Adipocyte (in vitro differentiated cells): ENCODE data around the gene C19orf81.

Experiments used
- DNase-seq: peaks from one replicate; pipeline ENCODE4 v3.0.0-alpha.2; 2015; ENCODE audit warnings: low read depth
- H3K27me3 ChIP-seq: replicated peaks from 2 replicates; pipeline ENCODE4 v1.7.0; 2013; ENCODE audit warnings: mild to moderate bottlenecking, low read length, moderate library complexity; ENCODE audit not compliant: control insufficient read depth, insufficient read depth
- H3K36me3 ChIP-seq: 2 replicates; pipeline ENCODE4 v1.7.0; 2013; ENCODE audit warnings: low read length, mild to moderate bottlenecking, moderate library complexity; ENCODE audit not compliant: control insufficient read depth, insufficient read depth, severe bottlenecking
- H3K4me1 ChIP-seq: 2 replicates; pipeline ENCODE4 v1.7.0; 2013; ENCODE audit warnings: mild to moderate bottlenecking, low read length, moderate library complexity; ENCODE audit not compliant: control insufficient read depth, insufficient read depth
- H3K4me3 ChIP-seq: 2 replicates; pipeline ENCODE4 v1.7.0; 2013; ENCODE audit warnings: mild to moderate bottlenecking, low read length, moderate library complexity
- H3K9ac ChIP-seq: 2 replicates; pipeline ENCODE4 v1.7.0; 2013; ENCODE audit warnings: mild to moderate bottlenecking, low read length, moderate library complexity
- H3K9me3 ChIP-seq: 2 replicates; pipeline ENCODE4 v1.7.0; 2013; ENCODE audit warnings: mild to moderate bottlenecking, low read length, moderate library complexity; ENCODE audit not compliant: control insufficient read depth

The C19orf81 gene

DNA sequence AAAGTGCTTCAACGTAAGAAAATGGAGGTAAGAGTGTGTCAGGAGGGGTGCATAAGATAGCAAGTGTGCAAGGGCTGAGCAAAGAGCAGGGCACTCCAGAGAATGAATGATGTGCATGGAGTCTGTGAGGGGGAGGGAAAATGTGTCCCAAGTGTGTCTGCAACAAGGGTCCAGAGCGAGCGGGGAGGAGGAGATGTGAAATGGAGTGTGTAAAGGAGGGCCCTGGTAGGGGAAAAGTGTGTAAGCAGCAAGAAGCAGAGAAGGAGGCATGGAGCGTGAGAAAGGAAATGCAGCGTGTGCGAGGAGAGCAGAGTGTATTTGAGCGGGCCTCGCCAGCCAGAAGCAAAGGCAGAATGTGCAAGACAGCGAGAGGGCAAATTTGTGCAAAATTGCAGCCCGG lies 11.8 kb downstream of the C19orf81 start:
- Histone ChIP-seq H3K27me3 (peaks cover 11% of the 10 kb centered on the region), H3K4me1 (peaks cover 6% of the 10 kb centered on the region), H3K9ac (no peak overlapping the region), H3K9me3 (peaks cover 6% of the 10 kb centered on the region), H3K36me3 (no peaks in the 10 kb centered on the region), H3K4me3 (no peak overlapping the region)
- DNase-seq = no peak

DNA sequence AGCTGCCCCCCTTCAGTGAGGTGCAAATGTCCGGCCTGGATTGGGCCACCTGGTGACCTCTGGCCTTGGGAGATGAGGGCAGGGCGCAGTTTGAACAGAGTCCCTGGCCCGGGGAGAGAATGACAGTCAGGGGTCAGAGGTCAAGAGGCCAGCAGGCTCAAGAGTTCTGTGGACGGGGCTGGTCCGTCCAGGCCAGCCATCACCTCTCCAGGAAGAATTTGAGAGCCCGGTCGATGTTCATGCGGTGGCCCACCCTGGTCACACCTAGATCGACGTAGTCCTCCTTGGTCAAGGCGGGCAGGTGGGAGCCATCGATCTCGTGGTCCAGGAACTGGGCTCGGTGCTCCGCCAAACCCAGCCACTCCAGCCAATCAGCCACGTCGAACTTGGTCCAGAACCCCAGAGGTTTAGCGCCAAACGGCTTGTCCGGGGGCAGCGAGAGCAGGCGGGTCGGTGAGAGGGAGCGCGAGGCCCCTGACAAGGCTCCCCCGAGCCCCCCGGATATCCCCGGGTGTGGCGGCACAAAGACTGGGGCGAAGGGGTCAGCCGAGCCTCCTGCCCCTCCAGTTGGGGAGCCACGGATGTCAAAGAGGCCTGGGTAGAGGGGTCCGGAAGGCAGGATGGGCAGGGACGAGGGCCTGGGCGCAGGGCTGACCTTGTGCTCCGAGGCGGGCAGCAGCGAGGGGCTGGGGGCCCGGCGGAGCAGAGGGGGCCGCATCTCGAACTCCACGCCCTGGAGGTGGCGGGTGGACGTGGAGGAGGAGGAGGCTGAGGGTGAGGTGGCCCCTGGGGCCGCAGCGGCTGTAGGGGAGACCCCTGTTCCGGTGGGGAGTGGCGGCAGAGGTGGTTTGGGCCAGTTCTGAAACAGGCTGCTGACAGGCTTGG lies 12.8 kb downstream of the C19orf81 start:
- Histone ChIP-seq H3K9me3 (peaks cover 6% of the 10 kb centered on the region), H3K4me1 (peaks cover 6% of the 10 kb centered on the region), H3K36me3 (no peaks in the 10 kb centered on the region), H3K4me3 (no peak overlapping the region), H3K9ac (no peak overlapping the region), H3K27me3 (peaks cover 13% of the 10 kb centered on the region)
- DNase-seq = no peak

DNA sequence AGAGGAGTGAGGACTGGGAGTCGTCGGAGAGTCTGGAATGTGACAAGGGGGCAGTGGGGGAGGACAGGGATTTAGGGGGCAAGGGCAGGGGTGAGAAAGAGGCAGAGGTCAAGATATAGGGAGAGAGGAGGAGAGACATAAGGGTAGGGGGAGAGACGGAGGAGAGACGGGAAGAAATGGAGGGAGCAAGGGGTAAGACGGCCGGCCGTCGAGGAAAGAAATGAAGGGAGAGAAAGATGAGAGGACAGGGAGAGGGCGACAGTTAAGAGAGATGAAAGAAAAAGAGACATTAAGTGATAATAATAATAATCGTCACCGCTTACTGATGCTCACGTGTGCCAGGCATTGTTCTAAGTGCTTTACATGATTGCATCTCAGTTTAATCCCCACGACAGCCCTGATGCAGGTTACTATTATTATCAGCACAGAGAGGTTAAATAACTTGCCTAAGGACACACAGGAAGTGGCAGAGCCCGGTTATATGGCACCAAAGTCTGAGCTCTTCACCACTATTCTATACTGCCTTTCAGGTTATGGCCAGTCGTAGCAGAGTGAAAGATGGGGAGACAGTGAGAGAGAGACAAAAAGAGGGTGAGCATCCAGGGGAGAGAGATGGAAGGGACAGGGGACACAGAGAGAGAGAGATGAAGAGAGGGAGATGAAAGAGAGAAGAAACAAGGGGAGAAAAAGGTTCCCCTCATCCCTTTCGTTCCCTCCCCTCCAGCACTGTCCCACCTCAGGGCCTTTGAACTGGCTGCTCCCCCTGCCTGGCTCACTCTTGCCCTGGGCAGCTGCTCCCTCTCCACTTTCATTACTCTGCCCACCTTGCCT lies 13.6 kb downstream of the C19orf81 start:
- peaks cover 10% of the 10 kb centered on the region for H3K27me3 ChIP-seq

DNA sequence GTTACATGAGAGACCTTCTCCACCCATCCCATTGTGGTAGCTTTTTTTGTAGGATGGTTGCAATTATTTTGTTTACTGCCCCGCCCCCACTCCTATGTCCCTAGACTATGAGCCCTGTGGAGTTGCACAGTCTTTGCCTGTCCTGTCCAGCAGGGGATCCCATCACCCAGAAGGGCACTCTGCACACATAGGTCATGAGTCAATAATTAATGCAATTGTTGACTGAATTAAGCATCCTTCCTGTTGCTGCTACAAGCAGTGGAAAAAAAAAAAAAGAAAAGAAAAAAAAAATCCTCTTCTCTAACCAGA lies 14.2 kb downstream of the C19orf81 start:
- H3K9me3 ChIP-seq = peaks cover 6% of the 10 kb centered on the region
- no peak for DNase-seq
- no peaks in the 10 kb centered on the region for H3K36me3 ChIP-seq
- peaks cover 5% of the 10 kb centered on the region for H3K4me1 ChIP-seq
- H3K9ac ChIP-seq = no peak overlapping the region
- no peak overlapping the region for H3K4me3 ChIP-seq
- peaks cover 10% of the 10 kb centered on the region for H3K27me3 ChIP-seq

More for the DNA sequence above, 13.6 kb downstream of the C19orf81 start:
- no peak for DNase-seq
- Histone ChIP-seq H3K36me3 (no peaks in the 10 kb centered on the region), H3K9me3 (peaks cover 6% of the 10 kb centered on the region), H3K4me1 (peaks cover 6% of the 10 kb centered on the region), H3K9ac (no peak overlapping the region), H3K4me3 (no peak overlapping the region)

DNA sequence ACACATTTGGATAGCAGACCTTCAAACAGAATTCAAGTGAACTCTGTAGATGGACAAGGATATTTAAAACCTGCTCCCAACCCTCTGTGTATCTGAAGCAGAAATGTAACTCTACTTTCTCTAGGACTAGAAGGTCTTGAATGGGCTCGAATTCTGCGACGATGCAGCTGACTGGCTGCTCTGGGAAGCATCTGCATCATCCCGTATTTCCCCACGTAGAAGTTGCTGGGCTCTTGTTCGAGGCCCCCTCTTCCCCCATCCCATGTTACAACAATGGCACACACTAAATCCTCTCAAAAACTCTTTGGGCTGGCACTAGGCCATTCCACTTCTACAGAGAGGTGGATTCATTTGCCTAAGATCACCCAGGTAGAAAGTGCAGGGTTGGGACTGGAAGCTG lies 15.0 kb downstream of the C19orf81 start:
- H3K27me3 ChIP-seq = peaks cover 12% of the 10 kb centered on the region
- peaks cover 6% of the 10 kb centered on the region for H3K9me3 ChIP-seq
- no peak overlapping the region for H3K9ac ChIP-seq
- no peaks in the 10 kb centered on the region for H3K4me1 ChIP-seq
- no peak for DNase-seq
- H3K36me3 ChIP-seq = no peaks in the 10 kb centered on the region
- H3K4me3 ChIP-seq = no peak overlapping the region

DNA sequence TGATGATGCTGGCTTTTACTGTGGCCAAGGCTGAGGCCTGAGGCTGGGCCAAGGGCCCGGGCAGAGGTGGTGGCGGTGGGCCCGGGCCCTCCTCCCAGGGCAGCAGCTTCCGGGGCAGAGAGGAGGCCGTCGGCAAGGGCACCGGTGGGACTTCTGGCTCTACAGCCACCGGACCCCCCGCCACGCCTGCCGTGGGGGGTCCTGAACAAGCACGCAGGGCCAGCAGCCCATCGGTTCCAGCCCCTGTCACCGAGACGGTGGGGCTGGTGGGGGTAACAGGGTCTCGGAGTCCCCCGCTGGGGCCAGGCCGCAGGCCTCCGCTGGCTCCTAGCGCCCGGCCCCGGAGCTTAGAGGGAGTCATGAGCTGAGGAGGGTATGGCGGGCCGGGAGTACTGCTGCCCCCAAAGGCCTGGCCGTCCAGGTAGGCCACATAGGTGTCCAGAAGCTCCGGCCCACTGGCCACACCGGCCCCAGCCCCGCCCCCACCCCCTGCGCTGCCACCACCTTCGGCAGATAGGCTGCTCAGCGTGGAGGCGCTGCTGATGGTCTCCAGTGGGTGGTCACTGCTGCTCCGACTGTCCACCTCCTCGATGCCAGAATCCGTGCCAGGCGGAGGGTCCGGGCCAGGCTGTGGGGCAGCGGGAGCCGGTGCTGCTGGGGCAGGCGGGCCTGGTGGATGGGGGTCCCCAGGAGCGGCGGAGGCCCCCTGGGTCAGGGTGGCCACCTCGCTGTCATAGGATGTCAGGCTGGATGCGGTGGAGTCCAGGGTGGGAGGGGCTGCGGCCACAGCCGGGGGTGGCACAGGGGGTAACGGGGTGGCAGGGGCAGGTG lies 17.3 kb downstream of the C19orf81 start:
- DNase-seq = no peak
- Histone ChIP-seq H3K36me3 (no peaks in the 10 kb centered on the region), H3K27me3 (peaks cover 24% of the 10 kb centered on the region), H3K4me3 (no peak overlapping the region), H3K4me1 (no peaks in the 10 kb centered on the region), H3K9me3 (peaks cover 6% of the 10 kb centered on the region), H3K9ac (no peak overlapping the region)

DNA sequence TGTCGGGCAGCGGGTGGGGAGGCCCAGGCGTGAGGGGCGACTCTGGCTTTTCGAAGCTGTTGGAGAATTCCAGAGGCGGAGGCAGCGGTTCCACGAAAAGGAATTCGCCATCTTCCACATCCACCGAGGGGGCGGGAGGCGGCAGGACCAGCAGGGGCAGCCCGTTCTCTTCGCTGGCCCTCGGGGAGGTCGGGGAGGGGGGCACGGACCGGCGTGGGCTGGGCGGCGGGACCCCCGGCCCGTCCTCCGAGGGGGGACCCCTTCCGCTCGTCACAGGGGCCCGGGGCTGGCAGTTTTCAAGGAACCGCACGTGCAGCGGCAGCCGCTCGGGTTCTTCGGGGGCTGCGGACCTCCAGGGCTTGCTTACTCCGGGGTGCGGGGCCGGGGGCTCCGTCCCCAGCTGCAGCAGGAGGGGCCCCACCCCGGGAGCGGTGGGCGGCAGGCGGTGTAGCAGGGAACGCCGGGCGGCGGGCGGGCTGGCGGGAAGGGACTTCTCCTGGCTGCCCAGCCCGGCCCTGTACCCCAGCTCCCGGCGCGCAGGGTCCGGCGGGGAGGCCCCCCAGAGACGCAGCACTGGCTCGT lies 18.0 kb downstream of the C19orf81 start:
- H3K9me3 ChIP-seq = peaks cover 6% of the 10 kb centered on the region
- DNase-seq = no peak
- H3K27me3 ChIP-seq = peaks cover 29% of the 10 kb centered on the region
- H3K36me3 ChIP-seq = no peaks in the 10 kb centered on the region
- no peaks in the 10 kb centered on the region for H3K4me1 ChIP-seq
- H3K4me3 ChIP-seq = no peak overlapping the region
- H3K9ac ChIP-seq = no peak overlapping the region

DNA sequence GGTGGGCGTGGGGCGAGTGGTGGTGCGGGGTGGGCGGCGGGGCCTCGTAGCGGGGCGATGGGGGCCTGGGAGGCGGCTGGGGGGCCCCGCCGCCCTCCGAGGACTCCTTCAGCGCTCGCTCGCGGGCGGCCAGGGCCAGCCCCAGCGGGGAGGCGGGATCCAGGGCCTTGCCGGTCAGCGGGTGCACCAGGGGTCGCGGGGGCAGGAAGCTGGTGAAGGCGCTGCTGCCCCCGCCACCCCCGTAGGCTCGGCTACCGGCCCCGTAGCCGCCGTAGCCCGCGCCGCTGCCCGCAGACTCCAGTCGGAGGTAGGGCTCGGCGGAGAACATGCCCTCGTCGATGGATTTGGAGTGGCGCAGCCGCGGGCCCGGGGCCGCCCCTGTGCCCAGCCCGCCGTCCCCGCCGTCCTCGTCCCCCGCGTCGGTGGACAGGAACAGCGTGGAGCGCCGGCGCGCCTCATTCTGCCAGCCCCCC lies 18.6 kb downstream of the C19orf81 start:
- Histone ChIP-seq H3K9ac (no peak overlapping the region), H3K9me3 (peaks cover 6% of the 10 kb centered on the region), H3K4me1 (no peaks in the 10 kb centered on the region), H3K36me3 (no peaks in the 10 kb centered on the region), H3K27me3 (peaks cover 33% of the 10 kb centered on the region), H3K4me3 (no peak overlapping the region)
- no peak for DNase-seq

DNA sequence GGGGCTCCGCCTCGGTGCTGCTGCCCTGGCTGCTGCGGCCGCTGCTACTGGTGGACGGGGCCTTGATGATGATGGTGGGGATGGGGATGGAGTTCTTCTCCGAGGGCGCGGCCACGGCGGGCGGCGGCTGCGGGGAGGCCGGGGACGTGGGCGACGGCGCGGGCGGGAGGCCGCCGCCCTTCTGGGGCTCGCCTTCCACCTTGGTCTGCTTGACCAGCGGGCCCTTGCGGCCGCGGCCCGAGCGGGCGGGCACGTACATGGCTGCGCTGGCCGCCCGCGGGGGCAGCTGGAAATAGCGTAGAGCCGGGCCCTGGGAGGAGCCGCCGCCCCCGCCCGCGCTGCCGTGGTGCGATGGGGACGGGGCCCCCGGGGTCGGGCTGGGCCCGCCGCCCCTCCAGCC lies 19.2 kb downstream of the C19orf81 start:
- H3K36me3 ChIP-seq = no peaks in the 10 kb centered on the region
- DNase-seq = no peak
- no peaks in the 10 kb centered on the region for H3K4me1 ChIP-seq
- H3K9ac ChIP-seq = no peak overlapping the region
- peaks cover 35% of the 10 kb centered on the region for H3K27me3 ChIP-seq
- H3K9me3 ChIP-seq = peaks cover 6% of the 10 kb centered on the region
- H3K4me3 ChIP-seq = no peak overlapping the region

DNA sequence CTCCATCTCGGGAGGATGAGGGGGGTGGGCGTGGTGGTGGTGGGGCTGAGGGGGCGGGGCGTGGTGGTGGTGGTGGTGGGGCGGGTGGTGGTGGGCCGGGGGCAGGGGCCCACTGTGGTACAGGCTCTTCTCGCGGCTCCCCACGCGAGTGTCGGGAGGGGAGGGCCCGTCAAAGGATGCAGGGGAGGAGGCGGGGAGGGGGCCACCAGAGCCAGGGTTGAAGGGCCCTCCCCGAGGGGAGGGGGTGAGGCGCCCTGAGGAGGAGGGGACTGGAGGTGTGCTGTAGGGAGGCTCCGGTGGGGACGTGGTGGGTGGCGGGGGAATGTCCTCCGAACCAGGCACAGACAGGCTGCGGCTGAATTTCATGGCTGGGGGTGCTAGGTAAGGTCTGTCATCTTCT lies 19.6 kb downstream of the C19orf81 start:
- peaks cover 6% of the 10 kb centered on the region for H3K9me3 ChIP-seq
- peaks cover 36% of the 10 kb centered on the region for H3K27me3 ChIP-seq

More for the DNA sequence above, 19.6 kb downstream of the C19orf81 start:
- Histone ChIP-seq H3K36me3 (no peaks in the 10 kb centered on the region), H3K4me3 (no peak overlapping the region), H3K9ac (no peak overlapping the region), H3K4me1 (no peaks in the 10 kb centered on the region)
- no peak for DNase-seq
